ENCODE results near the gene ENKD1. TPM values are rescaled to one million over a fixed set of nuclear protein-coding genes. Genes with fewer than 3 reads are reported as not detected.

The ENKD1 gene
- total and polyA plus RNA-seq, 10 of the 15 experiments (the other 5 are each of a cell fraction or from before 2014, with no cell fraction given) = 0.19 to 8.1 (median 2.8) TPM

DNA sequence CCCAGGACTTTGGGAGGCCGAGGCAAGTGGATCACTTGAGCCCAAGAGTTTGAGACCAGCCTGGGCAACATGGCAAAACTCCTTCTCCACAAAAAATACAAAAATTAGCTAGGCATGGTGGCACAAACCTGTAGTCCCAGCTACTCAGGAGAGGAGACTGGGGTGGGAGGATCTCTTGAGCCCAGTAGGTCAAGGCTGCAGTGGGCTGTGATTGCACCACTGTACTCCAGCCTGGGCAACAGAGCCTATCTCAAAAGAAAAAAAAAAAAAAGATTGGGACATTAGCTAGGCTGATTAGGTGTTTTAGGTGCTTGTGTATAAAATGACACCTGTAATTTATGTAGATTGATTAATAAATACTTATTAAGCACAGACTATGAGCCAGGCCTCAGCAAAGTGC, 42.5 kb upstream of the ENKD1 start:
- no peak overlapping the region for H3K9ac ChIP-seq (ENCODE audit: control insufficient read depth, insufficient read depth, low read length)
- FAIRE-seq = no peak
- intact Hi-C loops (cut with micrococcal nuclease; ENCODE audit: unreplicated experiment) = no loop called here
- ChIA-PET RAD21 (ENCODE audit: unreplicated experiment) (no interaction called here), SMC1A (ENCODE audit: uncharacterized antibody, unreplicated experiment) (interaction anchor here (0.9 to 1.5 kb wide), 3 partner anchors 9 to 41 kb away, joined by 3 to 4 read pairs (median 4); partner anchors contain the start of gene GFOD2), CTCF (no interaction called here), POLR2A (interaction anchor here (1.0 kb wide), 1 partner anchor 10 kb away, joined by 3 read pairs; no protein-coding TSS in a partner anchor)
- no peak for ATAC-seq
- peaks cover 0 to 5% of the 10 kb centered on the region in 2 experiments; a peak in 1 of 4 replicates for H3K36me3 ChIP-seq (ENCODE audit: control insufficient read depth in 2 of 2, insufficient read depth in 2 of 2, low read length in 1 of 2)
- DNase-seq (ENCODE audit: low read depth, low spot score) = no peak
- TF ChIP-seq MTA2 (IDR thresholded peaks at IDR 0.05; ENCODE audit: low read depth) = no peak
- no peak for TF ChIP-seq CBX3 (IDR thresholded peaks at IDR 0.05; ENCODE audit: borderline replicate concordance, low read depth)
- no peak for TF ChIP-seq E2F8 (IDR thresholded peaks at IDR 0.05; ENCODE audit: low read depth, partially characterized antibody)
- TF ChIP-seq RBBP5 (conservative IDR thresholded peaks at IDR 0.05) = no peak
- no peak for TF ChIP-seq CREB1 (IDR thresholded peaks at IDR 0.05; ENCODE audit: low read depth)
- no peak for TF ChIP-seq TAF1 (IDR thresholded peaks at IDR 0.05; ENCODE audit: borderline replicate concordance, low read depth, low read length)
- TF ChIP-seq JUNB (IDR thresholded peaks at IDR 0.05) = no peak
- TF ChIP-seq EZH2 (IDR thresholded peaks at IDR 0.05; ENCODE audit: borderline replicate concordance, control insufficient read depth, low read depth, low read length) = no peak
- H4K20me1 ChIP-seq (ENCODE audit: control insufficient read depth, insufficient read depth) = no peaks in the 10 kb centered on the region
- H3K4me2 ChIP-seq (ENCODE audit: control insufficient read depth, insufficient read depth) = no peak overlapping the region
- H3K27me3 ChIP-seq (replicated peaks in 1 of 2; ENCODE audit: control insufficient read depth in 2 of 2, insufficient read depth in 2 of 2, low read length in 1 of 2) = no peaks in the 10 kb centered on the region
- no peak overlapping the region for H2AFZ ChIP-seq (ENCODE audit: control insufficient read depth, low read depth, low read length)
- H3K9me3 ChIP-seq (replicated peaks; ENCODE audit: control insufficient read depth, insufficient read depth, low read length) = no peaks in the 10 kb centered on the region
- 100% methylated on average over 1 of the region's 1 CpG for WGBS (ENCODE audit: insufficient coverage, insufficient replicate concordance, low lambda C conversion rate, missing lambda C conversion rate)
- H3K4me1 ChIP-seq (ENCODE audit: control insufficient read depth, insufficient read depth, low read length) = peaks cover 9% of the 10 kb centered on the region
- peaks cover 2% of the 10 kb centered on the region for H3K79me2 ChIP-seq (ENCODE audit: control insufficient read depth, insufficient read depth, low read length)
- BruUV-seq (replicated peaks) = no TSS peak
- H3K27ac ChIP-seq (ENCODE audit: control insufficient read depth, insufficient read depth) = no peak overlapping the region
- H3K4me3 ChIP-seq = no peak overlapping the region
- in situ Hi-C loops (cut with MboI) = no loop called here

Data from GM12878 (cell line).